Neural progenitor cell (in vitro differentiated cells): Measurements from ENCODE around the gene OR8S1. TPM values are rescaled to one million over a fixed set of nuclear protein-coding genes. Genes with fewer than 3 reads are reported as not detected.
"Not testable (repeated sequence)": the region's sequence is repeated elsewhere in the genome, so short reads cannot be mapped to it uniquely, and the experiment has no call there.

Experiments
- DNase-seq: peaks from one replicate; pipeline ENCODE4 v3.0.0-alpha.2; 2016; ENCODE audit warnings: low spot score
- H2AFZ ChIP-seq: fragments of 200-600 bp; sonication (generic); replicated peaks from 2 replicates; pipeline ENCODE4 v1.6.1; 2016; ENCODE audit warnings: antibody characterized with exemption
- H3F3A ChIP-seq: fragments of 200-600 bp; sonication (generic); 2 replicates; pipeline ENCODE4 v1.6.1; 2016; ENCODE audit warnings: antibody characterized with exemption, low read depth
- H3K27ac ChIP-seq: fragments of 200-600 bp; sonication (generic); 2 replicates; pipeline ENCODE4 v1.5.1; 2016; ENCODE audit warnings: mild to moderate bottlenecking
- H3K27me3 ChIP-seq: fragments of 200-600 bp; sonication (generic); 2 replicates; pipeline ENCODE4 v1.6.1; 2016; ENCODE audit warnings: mild to moderate bottlenecking, moderate library complexity
- H3K36me3 ChIP-seq: fragments of 200-600 bp; sonication (generic); 2 replicates; pipeline ENCODE4 v1.5.1; 2016
- H3K4me1 ChIP-seq: fragments of 200-600 bp; sonication (generic); 2 replicates; pipeline ENCODE4 v1.6.1; 2016; ENCODE audit warnings: mixed run types
- H3K4me2 ChIP-seq: fragments of 200-600 bp; sonication (generic); 2 replicates; pipeline ENCODE4 v1.6.1; 2016
- H3K4me3 ChIP-seq: fragments of 200-600 bp; sonication (generic); 2 replicates; pipeline ENCODE4 v1.5.1; 2016
- H3K79me2 ChIP-seq: fragments of 200-600 bp; sonication (generic); 2 replicates; pipeline ENCODE4 v1.6.1; 2016; ENCODE audit warnings: low read depth
- H3K9ac ChIP-seq: fragments of 200-600 bp; sonication (generic); 2 replicates; pipeline ENCODE4 v1.6.1; 2016
- H3K9me3 ChIP-seq: fragments of 200-600 bp; sonication (generic); 2 replicates; pipeline ENCODE4 v1.5.1; 2016; ENCODE audit warnings: low read depth
- H4K20me1 ChIP-seq: fragments of 200-600 bp; sonication (generic); 2 replicates; pipeline ENCODE4 v1.6.1; 2016; ENCODE audit warnings: low read depth
- H3K27ac Mint-ChIP-seq: 3 replicates; pipeline ENCODE4 v1.8.0; 2021; ENCODE audit warnings: mixed read lengths
- H3K27me3 Mint-ChIP-seq: 2 replicates; pipeline ENCODE4 v1.8.0; 2022; ENCODE audit warnings: low read depth, mild to moderate bottlenecking, inconsistent platforms, moderate library complexity, mixed read lengths; ENCODE audit not compliant: insufficient read depth
- H3K36me3 Mint-ChIP-seq: 3 replicates; pipeline ENCODE4 v1.8.0; 2021; ENCODE audit warnings: mixed read lengths
- H3K4me1 Mint-ChIP-seq: 3 replicates; pipeline ENCODE4 v1.8.0; 2021; ENCODE audit warnings: mixed read lengths
- H3K4me3 Mint-ChIP-seq: 3 replicates; pipeline ENCODE4 v1.8.0; 2021; ENCODE audit warnings: mild to moderate bottlenecking, moderate library complexity, mixed read lengths
- H3K9me3 Mint-ChIP-seq: 3 replicates; pipeline ENCODE4 v1.8.0; 2020; ENCODE audit warnings: mixed read lengths
- CTCF ChIP-seq: fragments of 200-600 bp; sonication (generic); IDR thresholded peaks from 2 replicates; pipeline ENCODE4 v1.5.1; 2017; ENCODE audit warnings: antibody characterized with exemption, mild to moderate bottlenecking
- EZH2 ChIP-seq: fragments of 200-600 bp; sonication (generic); IDR thresholded peaks from 2 replicates; pipeline ENCODE4 v1.6.1; 2017; ENCODE audit warnings: antibody characterized with exemption, mild to moderate bottlenecking, moderate library complexity
- EZH2phosphoT487 ChIP-seq: fragments of 200-600 bp; sonication (generic); IDR thresholded peaks from 2 replicates; pipeline ENCODE4 v1.6.1; 2017; ENCODE audit warnings: antibody characterized with exemption
- total RNA-seq: library from RNA; depleted of rRNA; stranded (reverse); fragments of >200 nt; gene quantifications from 2 replicates; pipeline ENCODE4 v1.2.3, GENCODE V29; 2015; ENCODE audit warnings: low replicate concordance

OR8S1 gene
- total RNA-seq, 1 donor from 2014 or later, result not detected

- TF ChIP-seq EZH2phosphoT487 (no peak), CTCF (no peak), EZH2 (no peak)
- DNase-seq, result no peak
- H3K9ac ChIP-seq, result no peak overlapping the region
- H3K9me3 ChIP-seq, result no peaks in the 10 kb centered on the region
- H3K36me3 ChIP-seq, result no peaks in the 10 kb centered on the region
- no peaks in the 10 kb centered on the region for H3K4me1 Mint-ChIP-seq
- H4K20me1 ChIP-seq, result no peaks in the 10 kb centered on the region
- no peaks in the 10 kb centered on the region for H3K27me3 Mint-ChIP-seq
- H3K4me3 ChIP-seq, result no peak overlapping the region
- H3K4me1 ChIP-seq, result no peaks in the 10 kb centered on the region
- H3K36me3 Mint-ChIP-seq, result no peaks in the 10 kb centered on the region
- H3K4me2 ChIP-seq, result no peak overlapping the region
- no peak overlapping the region for H3K27ac Mint-ChIP-seq
- H3K79me2 ChIP-seq, result no peaks in the 10 kb centered on the region
- no peak overlapping the region for H2AFZ ChIP-seq
- H3F3A ChIP-seq, result no peaks in the 10 kb centered on the region
- H3K4me3 Mint-ChIP-seq, result no peak overlapping the region
- no peaks in the 10 kb centered on the region for H3K27me3 ChIP-seq
- no peaks in the 10 kb centered on the region for H3K9me3 Mint-ChIP-seq
- H3K27ac ChIP-seq, result no peak overlapping the region
Measured at GRCh38 chr12:48486261-48486660, 39.2 kb upstream of the OR8S1 start.

GRCh38 chr12:48486679-48487078 lies 38.8 kb upstream of the OR8S1 start:
- Histone ChIP-seq H3K36me3 (no peaks in the 10 kb centered on the region), H3K9ac (no peak overlapping the region), H3K27ac (no peak overlapping the region), H2AFZ (no peak overlapping the region), H3K4me2 (no peak overlapping the region), H3K4me1 (no peaks in the 10 kb centered on the region), H3K27me3 (no peaks in the 10 kb centered on the region), H3F3A (no peaks in the 10 kb centered on the region), H3K79me2 (no peaks in the 10 kb centered on the region), H4K20me1 (no peaks in the 10 kb centered on the region), H3K4me3 (no peak overlapping the region), H3K9me3 (no peaks in the 10 kb centered on the region)
- no peak for DNase-seq
- Mint-ChIP-seq H3K4me3 (no peak overlapping the region), H3K36me3 (no peaks in the 10 kb centered on the region), H3K4me1 (no peaks in the 10 kb centered on the region), H3K27me3 (peaks cover 2% of the 10 kb centered on the region), H3K9me3 (no peaks in the 10 kb centered on the region), H3K27ac (no peak overlapping the region)
- TF ChIP-seq CTCF (no peak), EZH2phosphoT487 (no peak), EZH2 (no peak)

- H3K9me3 Mint-ChIP-seq, result no peaks in the 10 kb centered on the region
- H3K79me2 ChIP-seq, result no peaks in the 10 kb centered on the region
- no peaks in the 10 kb centered on the region for H3F3A ChIP-seq
- H3K27ac ChIP-seq, result no peak overlapping the region
- no peak overlapping the region for H3K9ac ChIP-seq
- no peak overlapping the region for H2AFZ ChIP-seq
- no peaks in the 10 kb centered on the region for H3K27me3 ChIP-seq
- no peak for DNase-seq
- H3K36me3 ChIP-seq, result no peaks in the 10 kb centered on the region
- no peak overlapping the region for H3K4me2 ChIP-seq
- no peaks in the 10 kb centered on the region for H3K4me1 ChIP-seq
- H3K4me3 ChIP-seq, result no peak overlapping the region
- H3K4me3 Mint-ChIP-seq, result no peak overlapping the region
- TF ChIP-seq EZH2phosphoT487 (no peak), EZH2 (no peak), CTCF (no peak)
- H3K27me3 Mint-ChIP-seq, result peaks cover 2% of the 10 kb centered on the region
- H3K9me3 ChIP-seq, result no peaks in the 10 kb centered on the region
- H3K36me3 Mint-ChIP-seq, result no peaks in the 10 kb centered on the region
- H4K20me1 ChIP-seq, result no peaks in the 10 kb centered on the region
- no peak overlapping the region for H3K27ac Mint-ChIP-seq
- no peaks in the 10 kb centered on the region for H3K4me1 Mint-ChIP-seq
Measured at GRCh38 chr12:48489012-48489411, 36.4 kb upstream of the OR8S1 start.

- not testable (repeated sequence) for H3K4me2 ChIP-seq, H3F3A ChIP-seq, H4K20me1 ChIP-seq, H3K27ac Mint-ChIP-seq, H3K4me1 Mint-ChIP-seq, H3K27ac ChIP-seq, H3K4me1 ChIP-seq, H2AFZ ChIP-seq, H3K4me3 ChIP-seq, H3K9me3 ChIP-seq, H3K9ac ChIP-seq, H3K4me3 Mint-ChIP-seq, H3K36me3 ChIP-seq, H3K27me3 Mint-ChIP-seq, H3K79me2 ChIP-seq, H3K36me3 Mint-ChIP-seq, DNase-seq, H3K27me3 ChIP-seq, H3K9me3 Mint-ChIP-seq
Measured at GRCh38 chr12:48489456-48489855, 36.0 kb upstream of the OR8S1 start.

GRCh38 chr12:48500281-48500680 lies 25.2 kb upstream of the OR8S1 start:
- H3K36me3 ChIP-seq, H3K27me3 ChIP-seq, H3K27ac ChIP-seq, H3K27ac Mint-ChIP-seq, H3K79me2 ChIP-seq, H3K9me3 Mint-ChIP-seq, DNase-seq, H3K9me3 ChIP-seq, H3K4me1 ChIP-seq, H3K36me3 Mint-ChIP-seq, H2AFZ ChIP-seq, H3F3A ChIP-seq, H3K4me1 Mint-ChIP-seq, H3K9ac ChIP-seq, H4K20me1 ChIP-seq, H3K4me2 ChIP-seq, H3K4me3 ChIP-seq, H3K4me3 Mint-ChIP-seq, H3K27me3 Mint-ChIP-seq: not testable (repeated sequence)

- H3K4me3 Mint-ChIP-seq, H2AFZ ChIP-seq, H3K4me3 ChIP-seq, H3K4me1 Mint-ChIP-seq, H3F3A ChIP-seq, H3K27ac ChIP-seq, DNase-seq, H3K4me1 ChIP-seq, H4K20me1 ChIP-seq, H3K79me2 ChIP-seq, H3K4me2 ChIP-seq, H3K27me3 Mint-ChIP-seq, H3K9me3 ChIP-seq, H3K27ac Mint-ChIP-seq, H3K27me3 ChIP-seq, H3K36me3 ChIP-seq, H3K9ac ChIP-seq, H3K36me3 Mint-ChIP-seq: not testable (repeated sequence)
- H3K9me3 Mint-ChIP-seq, result peaks cover 14% of the 10 kb centered on the region
Measured at GRCh38 chr12:48506836-48507235, 18.6 kb upstream of the OR8S1 start.
